Urinary bladder (tissue), 4 donors: ENCODE measurements around the gene SLC41A3. TPM values are rescaled to one million over a fixed set of nuclear protein-coding genes. Genes with fewer than 3 reads are reported as not detected.
"Not testable (repeated sequence)": the region's sequence is repeated elsewhere in the genome, so short reads cannot be mapped to it uniquely, and the experiment has no call there.

ENCODE experiments used
- DNase-seq: peaks from one replicate; pipeline ENCODE4 v3.0.0-alpha.2; 2015; ENCODE audit errors: extremely low spot score
- H3K27ac ChIP-seq: one replicate; pipeline ENCODE4 v1.5.1; 2013; ENCODE audit warnings: low read depth, mild to moderate bottlenecking, moderate library complexity
- H3K36me3 ChIP-seq: one replicate; pipeline ENCODE4 v1.6.1; 2013; ENCODE audit warnings: mild to moderate bottlenecking, moderate library complexity; ENCODE audit not compliant: insufficient read depth
- H3K4me1 ChIP-seq: one replicate; pipeline ENCODE4 v1.6.1; 2013; ENCODE audit warnings: mild to moderate bottlenecking, moderate library complexity; ENCODE audit not compliant: insufficient read depth
- H3K4me3 ChIP-seq: one replicate; pipeline ENCODE4 v1.5.1; 2013; ENCODE audit warnings: low read depth, low read length
- WGBS: extraction: QIAGEN DNeasy Blood & Tissue Kit; methylation state at CpG from one replicate; pipeline ENCODE4 v1.1.7; 2013; 5-methylcytosine and 5-hydroxymethylcytosine counted together
- polyA plus RNA-seq: library from polyadenylated mRNA; stranded (reverse); fragments of 200-250 nt; gene quantifications from one replicate; pipeline ENCODE4 v1.2.3, GENCODE V29; 2013
- total RNA-seq: library from RNA; depleted of rRNA; stranded (reverse); fragments of >200 nt; gene quantifications from one replicate; pipeline ENCODE4 v1.2.3, GENCODE V29; 2014
- donor health status: healthy with polysubstance abuse.
- donor health status: healthy.

SLC41A3 gene
- total and polyA plus RNA-seq, 2 donors = 36.3 to 57.1 TPM

- H3K27ac ChIP-seq = no peak overlapping the region
- no peak overlapping the region for H3K4me3 ChIP-seq
- H3K4me1 ChIP-seq = no peaks in the 10 kb centered on the region
- H3K36me3 ChIP-seq = no peaks in the 10 kb centered on the region
- no peak for DNase-seq
These were observed 13.9 kb upstream of the SLC41A3 start for GRCh38 chr3:126097801-126098200.

- not testable (repeated sequence) for H3K4me1 ChIP-seq, H3K27ac ChIP-seq, H3K4me3 ChIP-seq, DNase-seq, H3K36me3 ChIP-seq
- WGBS = 82% methylated on average over 6 of the region's 6 CpGs
These were observed 12.3 kb upstream of the SLC41A3 start for GRCh38 chr3:126096274-126096673.

GRCh38 chr3:126092128-126092527 is 8.2 kb upstream of the SLC41A3 start:
- not testable (repeated sequence) for H3K4me3 ChIP-seq, H3K36me3 ChIP-seq, H3K4me1 ChIP-seq, DNase-seq, H3K27ac ChIP-seq
- 92% methylated on average over 5 of the region's 5 CpGs for WGBS

GRCh38 chr3:126087552-126088175 is 3.7 kb upstream of the SLC41A3 start:
- WGBS = 75% methylated on average over 1 of the region's 1 CpG
- Histone ChIP-seq H3K27ac (no peak overlapping the region), H3K4me3 (no peak overlapping the region), H3K36me3 (no peaks in the 10 kb centered on the region), H3K4me1 (no peaks in the 10 kb centered on the region)
- DNase-seq = no peak

- 74% methylated on average over 2 of the region's 2 CpGs for WGBS
- H3K36me3 ChIP-seq = no peaks in the 10 kb centered on the region
- H3K27ac ChIP-seq = no peak overlapping the region
- no peaks in the 10 kb centered on the region for H3K4me1 ChIP-seq
- no peak for DNase-seq
- no peak overlapping the region for H3K4me3 ChIP-seq
These were observed 1.9 kb upstream of the SLC41A3 start for GRCh38 chr3:126085841-126086240.

- Histone ChIP-seq H3K4me1 (no peaks in the 10 kb centered on the region), H3K36me3 (no peaks in the 10 kb centered on the region), H3K4me3 (no peak overlapping the region), H3K27ac (no peak overlapping the region)
- no peak for DNase-seq
- 93% methylated on average over 7 of the region's 7 CpGs for WGBS
These were observed 1.4 kb upstream of the SLC41A3 start for GRCh38 chr3:126085276-126085675.

GRCh38 chr3:126084768-126085180 is 850 bp upstream of the SLC41A3 start:
- WGBS = 48% methylated on average over 5 of the region's 5 CpGs
- DNase-seq = no peak
- H3K27ac ChIP-seq = no peak overlapping the region
- no peak overlapping the region for H3K4me3 ChIP-seq
- no peaks in the 10 kb centered on the region for H3K4me1 ChIP-seq
- H3K36me3 ChIP-seq = no peaks in the 10 kb centered on the region

GRCh38 chr3:126083511-126083912 is 412 bp downstream of the SLC41A3 start:
- no peak for DNase-seq
- under 1% methylated on average over 30 of the region's 30 CpGs for WGBS
- Histone ChIP-seq H3K36me3 (no peaks in the 10 kb centered on the region), H3K27ac (peak overlapping the region; percentile 83), H3K4me3 (peak overlapping the region; percentile 92), H3K4me1 (no peaks in the 10 kb centered on the region)

GRCh38 chr3:126083138-126083445 is 832 bp downstream of the SLC41A3 start:
- peak overlapping the region; percentile 92 for H3K4me3 ChIP-seq
- H3K4me1 ChIP-seq = no peaks in the 10 kb centered on the region
- no peak for DNase-seq
- no peak overlapping the region for H3K27ac ChIP-seq
- 32% methylated on average over 3 of the region's 3 CpGs for WGBS
- no peaks in the 10 kb centered on the region for H3K36me3 ChIP-seq

- no peak overlapping the region for H3K27ac ChIP-seq
- H3K4me3 ChIP-seq = no peak overlapping the region
- H3K36me3 ChIP-seq = no peaks in the 10 kb centered on the region
- no peaks in the 10 kb centered on the region for H3K4me1 ChIP-seq
- no peak for DNase-seq
- 95% methylated on average over 15 of the region's 15 CpGs for WGBS
These were observed 1.4 kb downstream of the SLC41A3 start for GRCh38 chr3:126082362-126083137.

- H3K36me3 ChIP-seq = no peaks in the 10 kb centered on the region
- H3K4me1 ChIP-seq = no peaks in the 10 kb centered on the region
- no peak overlapping the region for H3K27ac ChIP-seq
- no peak for DNase-seq
- no peak overlapping the region for H3K4me3 ChIP-seq
- WGBS = 81% methylated on average over 9 of the region's 9 CpGs
These were observed 2.1 kb downstream of the SLC41A3 start for GRCh38 chr3:126081618-126082361.

- Histone ChIP-seq H3K36me3 (no peaks in the 10 kb centered on the region), H3K27ac (no peak overlapping the region), H3K4me1 (no peaks in the 10 kb centered on the region), H3K4me3 (no peak overlapping the region)
- WGBS = 96% methylated on average over 5 of the region's 5 CpGs
- DNase-seq = no peak
These were observed 3.0 kb downstream of the SLC41A3 start for GRCh38 chr3:126080970-126081369.

GRCh38 chr3:126078866-126079265 is 5.1 kb downstream of the SLC41A3 start:
- no peaks in the 10 kb centered on the region for H3K4me1 ChIP-seq
- H3K4me3 ChIP-seq = no peak overlapping the region
- WGBS = 80% methylated on average over 4 of the region's 4 CpGs
- no peak for DNase-seq
- H3K36me3 ChIP-seq = no peaks in the 10 kb centered on the region
- H3K27ac ChIP-seq = no peak overlapping the region

- H3K4me3 ChIP-seq = no peak overlapping the region
- DNase-seq = no peak
- no peaks in the 10 kb centered on the region for H3K4me1 ChIP-seq
- H3K36me3 ChIP-seq = no peaks in the 10 kb centered on the region
- WGBS = 95% methylated on average over 11 of the region's 11 CpGs
- no peak overlapping the region for H3K27ac ChIP-seq
These were observed 6.2 kb downstream of the SLC41A3 start for GRCh38 chr3:126077754-126078153.
